ENCODE measurements around the gene NRBP1.

The NRBP1 gene

GRCh38 chr2:27431395-27431794, 3.0 kb downstream of the NRBP1 start:
- Histone ChIP-seq H3K4me1 (ENCODE audit: control insufficient read depth, insufficient read depth, low read length) (peaks cover 15% of the 10 kb centered on the region), H3K27me3 (ENCODE audit: control insufficient read depth, insufficient read depth, low read length) (no peaks in the 10 kb centered on the region), H3K9me3 (ENCODE audit: control insufficient read depth, low read length) (no peaks in the 10 kb centered on the region), H3K9ac (ENCODE audit: low read length) (no peak overlapping the region), H3K4me3 (ENCODE audit: low read length) (no peak overlapping the region), H3K36me3 (ENCODE audit: control insufficient read depth, insufficient read depth, low read length) (peaks cover 11% of the 10 kb centered on the region)

DNA sequence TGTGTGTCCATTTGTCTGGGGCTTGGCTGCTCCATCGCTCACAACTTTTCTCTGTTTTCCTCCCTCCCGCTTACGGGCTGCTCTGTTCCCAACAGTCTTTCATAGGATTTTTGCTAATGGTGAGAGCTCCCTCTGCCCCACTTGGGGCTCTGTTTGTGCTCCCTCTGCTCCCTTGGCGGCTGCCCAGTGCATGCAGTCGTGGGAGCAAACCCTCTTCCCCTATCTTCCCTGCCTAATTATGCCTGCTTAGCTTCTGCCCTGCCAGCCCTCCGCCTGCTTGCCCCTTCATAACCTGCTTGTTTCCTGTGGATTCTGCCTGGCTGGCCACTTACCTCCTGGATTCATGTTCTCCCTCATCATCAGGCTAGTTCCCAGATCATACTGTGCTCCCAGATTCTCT, 7.2 kb downstream of the NRBP1 start:
- no peaks in the 10 kb centered on the region for H3K9me3 ChIP-seq (ENCODE audit: control insufficient read depth, low read length)
- H3K36me3 ChIP-seq (ENCODE audit: control insufficient read depth, insufficient read depth, low read length) = peaks cover 18% of the 10 kb centered on the region
- no peak overlapping the region for H3K4me3 ChIP-seq (ENCODE audit: low read length)
- H3K4me1 ChIP-seq (ENCODE audit: control insufficient read depth, insufficient read depth, low read length) = peaks cover 6% of the 10 kb centered on the region
- no peak overlapping the region for H3K9ac ChIP-seq (ENCODE audit: low read length)
- H3K27me3 ChIP-seq (ENCODE audit: control insufficient read depth, insufficient read depth, low read length) = no peaks in the 10 kb centered on the region

- no peak overlapping the region for H3K9ac ChIP-seq (ENCODE audit: low read length)
- H3K4me3 ChIP-seq (ENCODE audit: low read length) = no peak overlapping the region
- no peaks in the 10 kb centered on the region for H3K27me3 ChIP-seq (ENCODE audit: control insufficient read depth, insufficient read depth, low read length)
- peaks cover 20% of the 10 kb centered on the region for H3K4me1 ChIP-seq (ENCODE audit: control insufficient read depth, insufficient read depth, low read length)
- peaks cover 10% of the 10 kb centered on the region for H3K36me3 ChIP-seq (ENCODE audit: control insufficient read depth, insufficient read depth, low read length)
- H3K9me3 ChIP-seq (ENCODE audit: control insufficient read depth, low read length) = no peaks in the 10 kb centered on the region
Observed at GRCh38 chr2:27441226-27441926, 12.9 kb downstream of the NRBP1 start.

- Histone ChIP-seq H3K4me1 (ENCODE audit: control insufficient read depth, insufficient read depth, low read length) (peaks cover 22% of the 10 kb centered on the region), H3K36me3 (ENCODE audit: control insufficient read depth, insufficient read depth, low read length) (peaks cover 3% of the 10 kb centered on the region), H3K27me3 (ENCODE audit: control insufficient read depth, insufficient read depth, low read length) (no peaks in the 10 kb centered on the region), H3K4me3 (ENCODE audit: low read length) (peak within 1 kb of the TSS; percentile 27), H3K9me3 (ENCODE audit: control insufficient read depth, low read length) (no peaks in the 10 kb centered on the region), H3K9ac (ENCODE audit: low read length) (peak within 1 kb of the TSS; percentile 68)
Observed at GRCh38 chr2:27441958-27442919, 13.8 kb downstream of the NRBP1 start, which contains the start of gene KRTCAP3. Gene KRTCAP3 (plus strand): TSS chr2:27442381. CDS start chr2:27442413, 32 bp downstream.

DNA sequence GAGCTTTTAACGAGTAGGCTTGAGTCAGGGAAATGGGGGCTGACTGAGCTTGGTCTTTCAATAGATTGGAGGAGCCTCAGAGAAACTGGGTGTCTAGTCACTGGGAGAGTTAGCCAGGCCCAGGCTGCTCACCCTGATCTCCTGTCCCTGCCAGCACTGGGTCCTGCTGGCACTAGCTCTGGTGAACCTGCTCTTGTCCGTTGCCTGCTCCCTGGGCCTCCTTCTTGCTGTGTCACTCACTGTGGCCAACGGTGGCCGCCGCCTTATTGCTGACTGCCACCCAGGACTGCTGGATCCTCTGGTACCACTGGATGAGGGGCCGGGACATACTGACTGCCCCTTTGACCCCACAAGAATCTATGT, 14.5 kb downstream of the NRBP1 start:
- H3K9me3 ChIP-seq (ENCODE audit: control insufficient read depth, low read length) = no peaks in the 10 kb centered on the region
- H3K9ac ChIP-seq (ENCODE audit: low read length) = peak overlapping the region; percentile 68
- H3K4me3 ChIP-seq (ENCODE audit: low read length) = peak overlapping the region; percentile 27
- H3K4me1 ChIP-seq (ENCODE audit: control insufficient read depth, insufficient read depth, low read length) = peaks cover 22% of the 10 kb centered on the region
- no peaks in the 10 kb centered on the region for H3K27me3 ChIP-seq (ENCODE audit: control insufficient read depth, insufficient read depth, low read length)
- H3K36me3 ChIP-seq (ENCODE audit: control insufficient read depth, insufficient read depth, low read length) = peaks cover 3% of the 10 kb centered on the region

- peaks cover 3% of the 10 kb centered on the region for H3K36me3 ChIP-seq (ENCODE audit: control insufficient read depth, insufficient read depth, low read length)
- H3K27me3 ChIP-seq (ENCODE audit: control insufficient read depth, insufficient read depth, low read length) = no peaks in the 10 kb centered on the region
Observed at GRCh38 chr2:27445155-27445554, 16.7 kb downstream of the NRBP1 start.

GRCh38 chr2:27445615-27446014, 17.2 kb downstream of the NRBP1 start:
- Histone ChIP-seq H3K36me3 (ENCODE audit: control insufficient read depth, insufficient read depth, low read length) (peaks cover 3% of the 10 kb centered on the region), H3K9me3 (ENCODE audit: control insufficient read depth, low read length) (no peaks in the 10 kb centered on the region), H3K27me3 (ENCODE audit: control insufficient read depth, insufficient read depth, low read length) (no peaks in the 10 kb centered on the region), H3K4me1 (ENCODE audit: control insufficient read depth, insufficient read depth, low read length) (peaks cover 22% of the 10 kb centered on the region), H3K4me3 (ENCODE audit: low read length) (peak overlapping the region; percentile 72), H3K9ac (ENCODE audit: low read length) (peak overlapping the region; percentile 89)

More at GRCh38 chr2:27445155-27445554, 16.7 kb downstream of the NRBP1 start:
- peaks cover 22% of the 10 kb centered on the region for H3K4me1 ChIP-seq (ENCODE audit: control insufficient read depth, insufficient read depth, low read length)
- H3K4me3 ChIP-seq (ENCODE audit: low read length) = peak overlapping the region; percentile 72
- no peaks in the 10 kb centered on the region for H3K9me3 ChIP-seq (ENCODE audit: control insufficient read depth, low read length)
- peak overlapping the region; percentile 89 for H3K9ac ChIP-seq (ENCODE audit: low read length)

DNA sequence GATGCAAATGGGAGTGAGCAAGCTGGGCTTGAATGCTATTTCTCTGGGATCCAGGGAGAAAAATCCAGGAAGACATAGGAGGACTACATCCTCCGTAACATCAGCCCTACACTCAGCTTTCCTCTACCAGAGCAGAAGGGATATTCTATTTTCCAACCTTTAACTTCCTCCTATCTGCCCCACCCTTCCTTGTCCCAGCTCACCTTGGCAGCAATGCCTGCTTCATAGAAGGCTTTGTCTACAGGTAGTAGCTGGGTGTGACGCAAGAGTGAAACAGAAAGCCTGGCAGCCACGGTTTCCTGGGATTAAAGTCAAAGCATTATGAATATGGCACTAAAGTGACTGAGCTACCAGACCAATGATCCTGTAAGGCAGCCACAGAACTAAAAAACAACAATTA, 17.6 kb downstream of the NRBP1 start:
- peaks cover 2% of the 10 kb centered on the region for H3K36me3 ChIP-seq (ENCODE audit: control insufficient read depth, insufficient read depth, low read length)
- peak overlapping the region; percentile 89 for H3K9ac ChIP-seq (ENCODE audit: low read length)

GRCh38 chr2:27448381-27448780, 19.9 kb downstream of the NRBP1 start:
- H3K36me3 ChIP-seq (ENCODE audit: control insufficient read depth, insufficient read depth, low read length) = no peaks in the 10 kb centered on the region
- no peak overlapping the region for H3K4me3 ChIP-seq (ENCODE audit: low read length)

More for the DNA sequence above, 17.6 kb downstream of the NRBP1 start:
- peaks cover 22% of the 10 kb centered on the region for H3K4me1 ChIP-seq (ENCODE audit: control insufficient read depth, insufficient read depth, low read length)
- H3K4me3 ChIP-seq (ENCODE audit: low read length) = peak overlapping the region; percentile 72
- H3K27me3 ChIP-seq (ENCODE audit: control insufficient read depth, insufficient read depth, low read length) = no peaks in the 10 kb centered on the region
- no peaks in the 10 kb centered on the region for H3K9me3 ChIP-seq (ENCODE audit: control insufficient read depth, low read length)

DNA sequence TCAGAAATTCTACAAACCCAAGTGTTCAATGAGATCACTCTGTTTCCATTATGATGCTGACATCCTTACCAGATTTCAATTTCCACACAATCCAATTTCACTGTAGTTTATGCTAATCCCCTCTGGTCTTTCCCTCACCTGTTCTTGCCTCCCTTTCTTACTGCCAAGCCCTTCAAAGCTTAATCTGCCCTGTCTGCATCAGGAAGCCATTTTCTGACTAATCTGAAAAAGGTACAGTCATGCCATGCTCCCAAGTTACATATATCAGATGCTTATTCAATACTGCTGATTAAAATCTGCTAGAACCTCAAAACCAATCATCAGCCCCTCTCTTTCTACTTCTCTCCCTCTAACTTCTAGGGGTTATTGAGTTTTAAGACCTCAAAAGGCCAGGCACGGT, 22.7 kb downstream of the NRBP1 start:
- Histone ChIP-seq H3K9me3 (ENCODE audit: control insufficient read depth, low read length) (no peaks in the 10 kb centered on the region), H3K9ac (ENCODE audit: low read length) (no peak overlapping the region), H3K4me1 (ENCODE audit: control insufficient read depth, insufficient read depth, low read length) (peaks cover 4% of the 10 kb centered on the region), H3K4me3 (ENCODE audit: low read length) (no peak overlapping the region), H3K36me3 (ENCODE audit: control insufficient read depth, insufficient read depth, low read length) (no peaks in the 10 kb centered on the region), H3K27me3 (ENCODE audit: control insufficient read depth, insufficient read depth, low read length) (no peaks in the 10 kb centered on the region)

More at GRCh38 chr2:27448381-27448780, 19.9 kb downstream of the NRBP1 start:
- H3K9me3 ChIP-seq (ENCODE audit: control insufficient read depth, low read length) = no peaks in the 10 kb centered on the region
- peaks cover 17% of the 10 kb centered on the region for H3K4me1 ChIP-seq (ENCODE audit: control insufficient read depth, insufficient read depth, low read length)
- H3K9ac ChIP-seq (ENCODE audit: low read length) = no peak overlapping the region
- H3K27me3 ChIP-seq (ENCODE audit: control insufficient read depth, insufficient read depth, low read length) = no peaks in the 10 kb centered on the region

DNA sequence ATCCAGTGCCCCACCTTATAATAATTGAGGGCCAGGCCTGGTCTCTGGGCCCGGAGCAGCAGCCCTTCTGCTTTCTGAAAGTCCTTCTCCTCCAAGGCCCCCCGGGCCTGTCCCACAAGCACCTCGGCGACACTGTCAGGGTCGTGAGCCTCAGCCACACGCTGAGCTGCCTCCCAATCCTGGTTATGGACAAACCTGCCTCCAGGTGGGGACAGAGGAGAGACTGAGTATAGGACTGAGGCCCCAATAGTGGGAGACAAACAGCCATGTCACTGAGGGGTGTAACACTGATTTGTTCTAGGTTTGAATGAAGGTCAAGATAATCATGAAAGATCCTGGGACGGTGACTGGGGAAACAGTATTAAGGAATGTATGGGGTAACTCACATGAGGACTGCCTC, 25.5 kb downstream of the NRBP1 start:
- H3K9me3 ChIP-seq (ENCODE audit: control insufficient read depth, low read length) = no peaks in the 10 kb centered on the region
- H3K4me1 ChIP-seq (ENCODE audit: control insufficient read depth, insufficient read depth, low read length) = no peaks in the 10 kb centered on the region
- no peak overlapping the region for H3K4me3 ChIP-seq (ENCODE audit: low read length)
- H3K36me3 ChIP-seq (ENCODE audit: control insufficient read depth, insufficient read depth, low read length) = no peaks in the 10 kb centered on the region
- H3K9ac ChIP-seq (ENCODE audit: low read length) = no peak overlapping the region
- H3K27me3 ChIP-seq (ENCODE audit: control insufficient read depth, insufficient read depth, low read length) = no peaks in the 10 kb centered on the region

- Histone ChIP-seq H3K36me3 (ENCODE audit: control insufficient read depth, insufficient read depth, low read length) (no peaks in the 10 kb centered on the region), H3K27me3 (ENCODE audit: control insufficient read depth, insufficient read depth, low read length) (no peaks in the 10 kb centered on the region), H3K9me3 (ENCODE audit: control insufficient read depth, low read length) (no peaks in the 10 kb centered on the region), H3K9ac (ENCODE audit: low read length) (no peak overlapping the region), H3K4me3 (ENCODE audit: low read length) (no peak overlapping the region), H3K4me1 (ENCODE audit: control insufficient read depth, insufficient read depth, low read length) (no peaks in the 10 kb centered on the region)
Observed at GRCh38 chr2:27461118-27461517, 32.7 kb downstream of the NRBP1 start.
